Breast epithelium (tissue), 3 donors: Measurements from ENCODE around the gene STIMATE.

Experiments
- CTCF ChIP-seq, 3 donors: fragments of 450-650 bp; IDR thresholded peaks; one replicate each; pipeline ENCODE4 v1.5.1; 2016 to 2017; ENCODE audit warnings: antibody characterized with exemption in 3 of 3, mild to moderate bottlenecking in 3 of 3, moderate library complexity in 3 of 3
- POLR2A ChIP-seq: fragments of 450-650 bp; IDR thresholded peaks from one replicate; pipeline ENCODE4 v1.6.1; 2016; ENCODE audit warnings: antibody characterized with exemption, mild to moderate bottlenecking, moderate library complexity
- POLR2AphosphoS5 ChIP-seq, 3 donors: sonication (generic); formaldehyde crosslinking; IDR thresholded peaks; one replicate each; pipeline ENCODE4 v1.6.1; 2017; ENCODE audit warnings: antibody characterized with exemption in 3 of 3

GRCh38 chr3:52894756-52895155 is 2.6 kb downstream of the STIMATE start:
- TF ChIP-seq POLR2A: no peak
- TF ChIP-seq CTCF (IDR thresholded peaks at IDR 0.05): no peak
- TF ChIP-seq POLR2AphosphoS5 (IDR thresholded peaks at IDR 0.05): no peak
